ENCODE measurements around the gene SLC38A8. TPM values are rescaled to one million over a fixed set of nuclear protein-coding genes. Genes with fewer than 3 reads are reported as not detected.

SLC38A8 gene
- total RNA-seq, 4 donors from 2014 or later = not detected

- H3K27me3 ChIP-seq = no peaks in the 10 kb centered on the region
- no peak overlapping the region for H3K27ac ChIP-seq
- intact Hi-C loops (cut with DNase I) = loop anchor here (5.0 to 10.0 kb wide), 2 partner anchors 97 to 219 kb away; partner anchors contain the start of gene TAF1C
- no peak for TF ChIP-seq CTCF (IDR thresholded peaks at IDR 0.05)
- no peak for TF ChIP-seq POLR2A (IDR thresholded peaks at IDR 0.05)
- peaks cover 0 to 4% of the 10 kb centered on the region in 2 donors for H3K4me1 ChIP-seq
- H3K36me3 ChIP-seq = peaks cover 16 to 38% of the 10 kb centered on the region in 2 donors
- WGBS, 2 donors = 96 to 98% methylated on average over 8 to 20 of the region's 36 CpGs
- H3K9me3 ChIP-seq = no peaks in the 10 kb centered on the region
- DNase-seq = no peak
- H3K4me3 ChIP-seq (replicated peaks in 1 of 3) = no peak overlapping the region
These were observed 77.0 kb downstream of the SLC38A8 start for GRCh38 chr16:83965444-83966152.

GRCh38 chr16:83964684-83965443 lies 77.7 kb downstream of the SLC38A8 start:
- DNase-seq = no peak
- no peak for TF ChIP-seq POLR2A (IDR thresholded peaks at IDR 0.05)
- no peak for TF ChIP-seq CTCF (IDR thresholded peaks at IDR 0.05)
- no peaks in the 10 kb centered on the region for H3K27me3 ChIP-seq
- no peaks in the 10 kb centered on the region for H3K9me3 ChIP-seq
- no peak overlapping the region for H3K4me3 ChIP-seq (replicated peaks in 1 of 3)
- no peak overlapping the region for H3K27ac ChIP-seq
- peaks cover 0 to 4% of the 10 kb centered on the region in 2 donors for H3K4me1 ChIP-seq
- intact Hi-C loops (cut with DNase I) = loop anchor here (5.0 to 10.0 kb wide), 2 partner anchors 97 to 220 kb away; partner anchors contain the start of gene TAF1C
- H3K36me3 ChIP-seq = peaks cover 24 to 46% of the 10 kb centered on the region in 2 donors
- 94 to 97% methylated on average over 6 to 26 of the region's 26 CpGs for WGBS, 2 donors

GRCh38 chr16:83963277-83964119 lies 79.1 kb downstream of the SLC38A8 start:
- Histone ChIP-seq H3K9me3 (no peaks in the 10 kb centered on the region), H3K27ac (no peak overlapping the region), H3K4me1 (no peaks in the 10 kb centered on the region), H3K27me3 (no peaks in the 10 kb centered on the region), H3K36me3 (peaks cover 36 to 59% of the 10 kb centered on the region in 2 donors), H3K4me3 (replicated peaks in 1 of 3) (no peak overlapping the region)
- DNase-seq = no peak
- no peak for TF ChIP-seq POLR2A (IDR thresholded peaks at IDR 0.05)
- no peak for TF ChIP-seq CTCF (IDR thresholded peaks at IDR 0.05)
- intact Hi-C loops (cut with DNase I) = loop anchor here (10.0 kb wide), 1 partner anchor 221 kb away; the partner anchor contains the start of gene TAF1C
- 93 to 94% methylated on average over 22 of the region's 22 CpGs for WGBS, 2 donors

GRCh38 chr16:83961591-83961990 lies 81.0 kb downstream of the SLC38A8 start:
- WGBS, 2 donors = 84 to 90% methylated on average over 4 to 5 of the region's 5 CpGs
- TF ChIP-seq POLR2A (IDR thresholded peaks at IDR 0.05) (no peak), CTCF (IDR thresholded peaks at IDR 0.05) (no peak)
- Histone ChIP-seq H3K27me3 (no peaks in the 10 kb centered on the region), H3K27ac (no peak overlapping the region), H3K4me1 (no peaks in the 10 kb centered on the region), H3K4me3 (replicated peaks in 1 of 3) (no peak overlapping the region), H3K36me3 (peaks cover 41 to 68% of the 10 kb centered on the region in 2 donors), H3K9me3 (no peaks in the 10 kb centered on the region)
- DNase-seq = no peak
- intact Hi-C loops (cut with DNase I) = loop anchor here (10.0 kb wide), 1 partner anchor 223 kb away; the partner anchor contains the start of gene TAF1C

All from thyroid gland (tissue), 4 donors.